Epithelial cell of proximal tubule (primary cell): ENCODE results near the gene CEP170. TPM values are rescaled to one million over a fixed set of nuclear protein-coding genes. Genes with fewer than 3 reads are reported as not detected.

Experiments
- DNase-seq: peaks from one replicate; pipeline ENCODE4 v3.0.0-alpha.2; 2011; ENCODE audit warnings: low read depth
- H3K4me3 ChIP-seq: 2 replicates; pipeline ENCODE4 v1.5.1; 2011; ENCODE audit warnings: low read depth, mild to moderate bottlenecking, low read length
- CTCF ChIP-seq: conservative IDR thresholded peaks from 2 replicates; pipeline ENCODE4 v1.5.1; 2012; ENCODE audit warnings: low read depth, mild to moderate bottlenecking, low read length
- total RNA-seq: library from RNA; depleted of rRNA; stranded (reverse); fragments of >200 nt; gene quantifications from 2 replicates; pipeline ENCODE4 v1.2.3, GENCODE V29; 2015

Gene CEP170
- total RNA-seq, 1 donor from 2014 or later, result 49.9 TPM

GRCh38 chr1:243253926-243254232, 1.2 kb downstream of the CEP170 start:
- peak overlapping the region; percentile 86 for H3K4me3 ChIP-seq
- DNase-seq, result no peak
- no peak for TF ChIP-seq CTCF

- peak overlapping the region; percentile 86 for H3K4me3 ChIP-seq
- no peak for TF ChIP-seq CTCF
- no peak for DNase-seq
These were observed 1.7 kb downstream of the CEP170 start for GRCh38 chr1:243253211-243253925.

- no peak for TF ChIP-seq CTCF
- H3K4me3 ChIP-seq, result no peak overlapping the region
- no peak for DNase-seq
These were observed 3.5 kb downstream of the CEP170 start for GRCh38 chr1:243251539-243251938.

- no peak for DNase-seq
- H3K4me3 ChIP-seq, result no peak overlapping the region
- no peak for TF ChIP-seq CTCF
These were observed 5.0 kb downstream of the CEP170 start for GRCh38 chr1:243250102-243250501.

GRCh38 chr1:243249214-243249613, 5.9 kb downstream of the CEP170 start:
- no peak for TF ChIP-seq CTCF
- no peak for DNase-seq
- no peak overlapping the region for H3K4me3 ChIP-seq

- no peak for DNase-seq
- no peak overlapping the region for H3K4me3 ChIP-seq
- TF ChIP-seq CTCF, result no peak
These were observed 7.2 kb downstream of the CEP170 start for GRCh38 chr1:243247901-243248300.

- no peak for DNase-seq
- no peak overlapping the region for H3K4me3 ChIP-seq
- no peak for TF ChIP-seq CTCF
These were observed 8.2 kb downstream of the CEP170 start for GRCh38 chr1:243246916-243247315.
